NCI-H226 (cell line): ENCODE data around the gene ASCC1.
"Not testable (repeated sequence)": the region's sequence is repeated elsewhere in the genome, so short reads cannot be mapped to it uniquely, and the experiment has no call there.

Experiments used
- DNase-seq: peaks from one replicate; pipeline ENCODE4 v3.0.0-alpha.2; 2015

ASCC1 gene

DNA sequence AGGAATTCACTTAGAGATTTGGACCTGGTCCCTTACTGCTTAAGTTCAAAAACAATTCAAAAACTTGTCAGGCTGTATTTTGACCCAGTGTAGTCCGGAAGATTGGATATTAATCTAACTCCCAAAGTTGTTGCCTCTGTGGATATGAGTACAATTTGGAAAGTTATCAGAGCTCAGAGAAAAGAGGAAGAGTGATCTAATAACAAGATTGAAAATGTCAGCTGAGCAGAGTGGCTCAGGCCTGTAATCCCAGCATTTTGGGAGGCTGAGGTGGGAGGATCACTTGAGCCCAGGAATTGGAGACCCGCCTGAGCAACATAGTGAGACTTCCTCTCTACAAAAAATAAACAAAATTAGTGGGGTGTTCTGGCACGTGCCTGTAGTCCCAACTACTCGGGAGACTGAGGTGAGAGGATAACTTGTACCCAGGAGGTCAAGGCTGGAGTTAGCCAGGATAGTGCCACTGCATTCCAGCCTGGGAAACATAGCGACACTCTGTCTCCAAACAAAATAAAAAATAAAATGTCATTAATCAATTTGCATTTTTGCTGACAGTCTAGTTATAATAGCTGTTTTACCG, 3.2 kb upstream of the ASCC1 start:
- no peak for DNase-seq

DNA sequence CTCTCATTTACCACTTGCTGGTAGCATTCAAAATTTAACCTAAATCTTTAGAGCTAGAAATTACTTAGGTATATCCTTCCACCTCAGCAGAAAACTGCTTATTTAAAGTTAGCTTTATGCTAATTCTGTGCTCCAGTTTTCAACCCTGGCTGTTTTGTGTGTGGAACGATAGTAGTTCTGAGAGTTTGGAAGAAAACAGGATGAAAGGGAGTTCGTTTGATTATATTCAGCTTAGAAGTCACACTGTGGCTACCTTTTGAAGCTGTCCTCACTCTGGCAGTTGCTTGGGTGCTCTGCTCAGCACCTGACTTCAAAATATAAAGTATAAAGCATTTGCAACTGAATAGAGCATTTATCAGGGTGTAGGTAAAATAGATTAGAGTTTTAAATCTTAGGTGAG, 2.6 kb upstream of the ASCC1 start:
- no peak for DNase-seq

DNA sequence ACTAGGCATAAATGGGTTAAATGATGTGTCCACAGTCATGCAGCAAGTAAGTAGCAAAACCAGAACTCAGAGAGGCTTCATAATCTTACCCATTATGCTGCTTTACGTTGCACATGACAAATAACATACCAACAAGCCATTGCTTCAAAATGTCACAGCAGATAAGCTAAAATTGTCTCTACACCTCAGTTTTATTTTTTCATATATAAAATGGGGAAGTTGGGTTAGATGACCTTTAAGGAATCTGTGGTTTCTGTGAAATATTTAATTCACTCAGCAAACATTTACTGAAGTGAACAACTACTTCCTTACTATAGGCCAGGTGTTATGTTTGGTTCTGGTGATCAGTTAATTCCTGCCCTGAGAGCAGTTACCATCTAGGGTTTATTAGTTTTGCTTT, 2.2 kb upstream of the ASCC1 start:
- no peak for DNase-seq

DNA sequence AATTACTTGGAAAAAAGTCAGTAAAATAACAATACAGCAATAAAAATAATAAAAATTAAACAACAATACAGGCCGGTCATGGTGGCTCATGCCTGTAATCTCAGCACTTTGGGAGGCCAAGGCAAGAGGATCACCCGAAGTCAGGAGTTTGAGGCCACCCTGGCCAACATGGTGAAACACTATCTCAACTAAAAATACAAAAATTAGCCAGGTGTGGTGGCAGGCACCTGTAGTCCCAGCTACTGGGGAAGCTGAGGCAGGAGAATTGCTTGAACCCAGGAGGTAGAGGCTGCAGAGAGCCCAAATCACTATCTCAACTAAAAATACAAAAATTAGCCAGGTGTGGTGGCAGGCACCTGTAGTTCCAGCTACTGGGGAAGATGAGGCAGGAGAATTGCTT, 4.2 kb downstream of the ASCC1 start:
- not testable (repeated sequence) for DNase-seq

DNA sequence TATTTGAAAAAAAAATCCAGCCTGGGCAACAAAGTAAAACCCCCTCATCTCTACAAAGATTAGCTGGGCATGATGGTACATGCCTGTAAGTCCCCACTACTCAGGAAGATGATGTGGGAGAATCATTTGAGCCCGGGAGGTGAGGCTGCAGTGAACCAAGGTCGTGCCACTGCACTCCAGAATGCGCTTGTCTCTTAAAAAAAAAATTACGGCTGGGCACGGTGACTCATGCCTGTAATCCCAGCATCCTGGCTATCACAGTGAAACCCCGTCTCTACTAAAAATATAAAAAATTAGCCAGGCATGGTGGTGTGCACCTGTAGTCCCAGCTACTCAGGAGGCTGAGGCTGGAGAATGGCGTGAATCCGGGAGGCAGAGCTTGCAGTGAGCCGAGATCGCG, 4.7 kb downstream of the ASCC1 start:
- DNase-seq: not testable (repeated sequence)

DNA sequence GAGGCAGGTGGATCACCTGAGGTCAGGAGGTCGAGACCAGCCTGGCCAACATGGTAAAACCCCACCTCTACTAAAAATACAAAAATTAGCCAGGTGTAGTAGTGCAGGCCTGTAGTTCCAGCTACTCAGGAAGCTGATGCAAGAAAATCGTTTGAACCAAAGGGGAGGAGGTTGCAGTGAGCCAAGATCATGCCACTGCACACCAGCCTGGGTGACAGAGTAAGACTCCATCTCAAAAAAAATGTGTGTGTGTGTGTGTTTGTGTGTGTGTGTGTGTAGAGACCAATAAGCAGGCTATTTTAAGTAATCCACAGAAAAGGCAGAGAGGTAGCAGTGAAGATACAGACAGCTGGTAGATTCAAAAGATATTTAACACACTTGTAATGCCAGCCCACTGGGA, 7.5 kb downstream of the ASCC1 start:
- DNase-seq: not testable (repeated sequence)

DNA sequence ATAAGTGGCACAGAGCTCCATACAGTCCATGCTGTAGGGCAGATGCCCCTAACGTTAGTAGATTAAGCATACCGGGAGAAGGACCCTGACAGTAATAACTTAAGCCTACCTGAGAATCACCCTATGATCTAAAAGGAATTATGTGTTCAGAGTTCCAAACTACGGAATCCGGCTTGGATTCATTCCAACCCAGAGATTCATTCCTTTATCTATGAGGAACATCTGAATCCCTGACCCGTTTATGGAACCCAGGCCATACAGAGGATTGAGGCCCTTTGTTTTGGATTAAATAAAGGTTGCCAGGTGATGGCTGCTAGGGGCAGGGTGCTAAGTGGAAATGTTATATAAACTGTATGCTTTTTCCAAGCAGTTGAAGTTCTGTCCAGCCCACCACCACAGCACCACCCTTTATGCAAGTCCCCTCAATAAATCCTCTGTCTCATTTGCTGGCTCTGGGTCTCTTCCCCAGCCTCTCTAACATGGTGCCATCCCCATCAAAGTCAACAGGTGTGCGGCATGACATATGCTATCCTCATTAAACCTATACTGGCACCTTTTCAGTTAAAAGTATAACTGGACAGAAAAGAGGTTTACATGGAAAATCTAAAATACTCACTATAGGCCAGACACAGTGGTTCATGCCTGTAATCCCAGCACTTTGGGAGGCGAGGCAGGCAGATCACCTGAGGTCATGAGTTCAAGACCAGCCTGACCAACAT, 9.4 kb downstream of the ASCC1 start:
- DNase-seq: no peak

DNA sequence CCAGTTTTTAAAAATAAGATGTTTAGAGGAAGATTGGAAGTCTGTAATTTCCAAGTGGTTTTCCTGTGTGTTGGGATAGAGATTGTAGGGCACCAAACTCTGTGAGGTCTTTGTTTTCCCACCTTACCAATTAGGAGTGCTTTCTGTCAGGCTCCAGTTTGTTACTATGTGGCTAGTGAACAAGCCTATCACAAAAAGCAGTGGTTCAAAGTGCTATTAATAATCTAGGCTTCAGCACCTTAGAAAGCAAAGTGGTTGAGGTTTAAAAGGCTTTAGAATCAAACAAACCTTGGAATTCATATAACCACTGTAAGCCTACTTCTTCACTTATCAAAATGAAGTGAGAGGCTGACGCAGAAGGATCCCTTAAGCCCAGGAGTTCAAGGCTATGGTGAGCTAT, 11.4 kb downstream of the ASCC1 start:
- DNase-seq: no peak

DNA sequence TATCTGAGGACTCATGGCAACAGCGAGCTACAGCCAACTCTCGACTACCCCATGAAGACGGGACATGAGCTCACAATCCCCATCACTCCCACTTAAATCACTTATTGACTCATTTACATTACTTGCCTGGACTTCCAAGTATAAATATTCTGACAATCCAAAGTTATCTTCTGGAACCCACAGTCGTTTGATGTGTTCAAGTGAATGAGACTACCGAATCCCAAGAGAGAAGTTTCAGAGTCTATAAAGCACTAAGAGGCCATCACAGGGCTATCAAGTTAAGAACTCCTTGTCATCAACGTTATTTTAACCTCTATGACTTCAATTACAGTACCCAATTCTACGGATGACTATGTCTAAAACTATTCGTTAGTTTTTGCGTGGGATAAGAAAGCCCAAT, 11.8 kb downstream of the ASCC1 start:
- no peak for DNase-seq

DNA sequence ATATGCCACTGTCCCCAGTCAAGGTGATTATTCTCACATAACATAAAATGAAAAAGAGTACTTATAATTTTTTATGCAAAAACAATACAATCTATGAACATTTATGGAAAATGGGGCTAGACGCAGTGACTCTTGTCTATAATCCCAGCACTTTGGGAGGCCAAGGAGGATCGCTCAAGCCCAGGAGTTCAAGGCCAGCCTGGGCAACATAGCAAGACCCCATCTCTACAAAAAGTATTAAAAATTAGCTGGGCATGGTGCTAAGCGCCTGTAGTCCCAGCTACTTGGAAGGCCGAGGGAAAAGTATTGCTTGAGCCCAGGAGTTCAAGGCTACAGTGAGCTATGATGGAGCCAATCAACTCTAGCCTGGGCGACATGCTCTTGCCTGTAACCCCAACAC, 14.8 kb downstream of the ASCC1 start:
- no peak for DNase-seq

DNA sequence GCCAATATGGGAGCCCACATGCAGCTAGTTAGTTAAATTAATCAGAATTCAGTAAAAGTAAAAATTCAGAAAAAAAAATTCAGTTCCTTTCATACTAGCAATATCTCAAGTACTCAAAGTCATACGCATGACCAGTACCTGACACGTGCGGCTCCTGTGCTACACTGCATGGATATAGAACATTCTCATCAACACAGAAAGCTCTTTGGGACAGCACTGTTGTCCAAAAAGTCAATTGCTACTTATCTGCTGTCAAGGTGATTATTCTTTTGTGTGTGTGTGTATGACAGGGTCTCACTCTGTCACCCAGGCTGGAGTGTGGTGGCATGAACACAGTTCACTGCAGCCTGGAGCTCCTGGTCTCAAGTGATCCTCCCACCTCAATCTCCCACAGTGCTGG, 15.2 kb downstream of the ASCC1 start:
- no peak for DNase-seq

DNA sequence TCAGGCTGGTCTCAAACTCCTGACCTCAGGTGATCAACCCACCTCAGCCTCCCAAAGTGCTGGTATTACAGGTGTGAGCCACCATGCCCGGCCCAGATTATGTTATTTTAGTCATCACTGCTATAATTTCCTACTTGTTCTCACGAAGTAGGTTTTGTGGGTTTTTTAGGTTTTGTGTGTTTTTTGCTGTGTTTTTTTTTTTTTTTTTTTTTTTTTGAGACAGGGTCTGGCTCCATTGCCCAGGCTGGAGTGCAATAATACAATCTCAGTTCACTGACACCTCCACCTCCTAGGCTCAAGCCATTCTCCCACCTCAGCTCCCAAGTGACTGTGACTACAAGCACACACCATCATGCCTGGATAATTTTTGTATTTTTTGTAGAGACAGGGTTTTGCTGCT, 21.1 kb downstream of the ASCC1 start:
- no peak for DNase-seq

DNA sequence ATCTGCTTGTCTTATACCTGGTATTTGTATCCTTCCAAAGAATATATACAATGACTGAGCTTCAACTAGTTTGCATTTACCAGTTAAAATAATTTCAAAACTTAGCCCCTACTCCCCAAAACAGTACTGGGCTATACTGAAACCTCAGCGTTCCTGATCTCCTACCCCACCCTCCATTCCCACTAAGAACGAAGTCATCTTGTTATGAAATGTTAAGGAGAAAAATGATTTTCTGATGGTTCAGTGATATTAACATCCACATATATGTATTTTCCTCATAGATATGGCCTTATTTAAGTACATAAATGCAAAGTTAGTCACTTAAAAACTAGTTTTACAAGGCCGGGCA, 29.1 kb downstream of the ASCC1 start:
- no peak for DNase-seq

DNA sequence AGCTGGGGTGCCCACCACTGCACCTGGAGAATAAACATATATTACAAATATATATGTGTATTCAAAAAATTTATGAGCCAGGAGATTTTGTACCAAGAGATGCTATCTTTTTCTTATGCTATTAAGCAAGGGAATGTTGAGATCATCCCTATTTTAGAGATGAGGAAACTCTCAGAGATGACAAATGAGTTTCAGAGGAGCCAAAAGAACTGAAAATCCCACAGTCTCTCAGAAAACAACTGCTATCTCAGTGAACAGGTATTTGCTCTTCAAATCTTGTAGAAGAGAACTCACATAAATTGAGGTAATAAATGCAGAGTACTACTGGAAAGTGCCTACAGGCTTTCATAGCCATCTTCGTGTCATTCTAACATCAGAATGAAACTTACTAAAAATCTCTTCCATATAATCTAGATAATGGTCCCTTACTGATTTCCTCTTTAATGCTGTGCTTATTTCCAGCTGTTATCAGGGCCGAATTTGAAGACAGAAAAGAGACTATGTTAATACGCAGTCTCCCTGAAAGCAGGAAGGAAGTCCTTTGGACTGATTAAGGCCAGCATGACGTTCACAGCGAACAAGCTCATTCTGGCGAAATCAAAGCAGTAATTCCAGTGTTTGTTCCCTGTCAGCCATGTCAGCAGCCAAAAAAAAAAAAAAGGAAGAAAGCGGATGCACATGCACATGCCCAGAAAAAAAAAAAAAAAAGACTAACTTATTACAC, 29.7 kb downstream of the ASCC1 start:
- DNase-seq: peak; percentile 37

DNA sequence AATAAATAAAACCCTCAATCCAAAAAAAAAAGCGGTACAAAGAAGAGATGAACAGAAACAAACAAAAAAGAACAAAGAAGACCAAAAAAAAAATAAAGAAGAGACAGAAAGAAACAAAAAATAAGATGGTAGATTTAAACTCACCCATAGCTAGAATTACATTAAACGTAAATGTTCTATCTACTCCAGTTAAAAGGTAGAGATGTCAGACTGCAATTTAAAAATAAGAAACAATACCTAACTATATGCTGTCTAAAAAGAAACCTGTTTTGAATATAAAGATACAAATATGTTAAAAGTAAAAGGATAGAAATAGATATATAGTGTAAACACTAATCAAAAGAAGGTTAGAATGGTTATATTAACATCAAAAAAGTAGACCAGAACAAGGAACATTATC, 31.9 kb downstream of the ASCC1 start:
- DNase-seq: no peak

DNA sequence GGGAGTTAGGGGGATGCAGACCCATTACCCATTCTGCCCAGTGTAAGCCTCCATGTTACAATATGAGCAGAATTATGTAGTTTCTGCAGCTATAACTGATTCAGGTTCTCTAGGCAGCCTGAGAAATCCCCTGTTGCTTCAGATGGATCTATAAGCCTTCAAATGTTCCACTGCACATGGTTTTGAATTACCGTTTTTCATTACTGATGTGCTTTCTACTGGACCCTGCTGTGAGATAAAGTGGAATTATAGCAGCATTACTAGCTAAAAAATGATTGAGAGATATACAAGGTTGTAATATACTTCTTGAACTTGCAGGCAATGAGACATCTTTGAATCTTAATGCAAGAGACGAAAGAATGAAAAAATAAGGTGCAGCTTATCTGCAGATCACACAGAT, 38.6 kb downstream of the ASCC1 start:
- DNase-seq: no peak

DNA sequence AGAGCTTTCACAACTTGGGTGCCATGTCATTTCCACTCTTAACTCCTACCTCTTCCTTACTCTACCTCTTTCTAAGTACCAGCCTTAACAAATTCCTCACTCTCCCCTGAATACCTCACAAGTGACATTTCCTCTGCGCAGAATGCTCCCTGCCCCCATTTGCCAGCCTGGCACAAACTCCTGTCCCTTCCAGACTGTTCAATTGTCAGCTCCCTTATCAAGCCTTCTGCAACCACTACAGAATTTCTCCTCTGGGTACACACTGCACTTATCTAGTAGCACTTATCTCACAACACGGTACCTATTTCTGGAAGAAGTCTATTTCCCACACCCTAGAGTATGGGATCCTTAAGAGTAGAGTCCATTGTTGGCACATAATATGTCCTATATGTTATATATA, 39.4 kb downstream of the ASCC1 start:
- DNase-seq: no peak

DNA sequence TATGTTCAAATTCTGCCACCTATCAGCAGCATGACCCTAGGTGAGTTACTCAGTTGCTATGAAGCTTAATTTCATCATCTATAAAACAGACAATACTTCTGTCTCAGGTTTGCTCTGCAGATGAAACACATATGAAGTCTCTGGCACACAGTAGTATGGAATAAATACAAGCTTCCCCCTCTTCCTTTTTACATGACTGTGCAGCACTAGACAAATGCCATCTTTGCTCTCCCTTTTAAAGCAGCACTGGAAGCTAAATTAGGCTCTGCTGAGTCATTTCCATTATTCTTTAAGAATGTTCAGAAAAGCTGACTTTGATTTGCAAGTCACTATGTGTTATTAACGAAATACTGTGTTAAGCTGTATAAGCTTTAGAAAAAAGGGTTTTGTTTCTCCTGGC, 40.9 kb downstream of the ASCC1 start:
- DNase-seq: no peak

DNA sequence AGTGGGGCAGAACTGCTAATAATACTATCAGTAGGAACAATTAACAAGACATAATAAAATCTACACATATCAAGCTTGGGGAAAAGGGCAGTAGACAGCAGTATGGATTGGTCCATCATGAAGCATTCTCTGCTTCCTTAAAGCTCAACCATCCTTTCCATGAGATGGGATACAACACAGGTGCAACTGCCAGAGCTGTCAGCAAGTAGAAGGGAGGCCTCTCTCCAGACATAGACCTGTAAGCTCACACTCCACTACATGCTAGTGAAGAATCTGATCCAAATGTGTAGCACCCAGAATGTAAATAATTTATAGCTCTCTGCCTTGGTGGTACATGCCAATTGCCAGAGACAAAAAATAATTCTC, 41.8 kb downstream of the ASCC1 start:
- no peak for DNase-seq

DNA sequence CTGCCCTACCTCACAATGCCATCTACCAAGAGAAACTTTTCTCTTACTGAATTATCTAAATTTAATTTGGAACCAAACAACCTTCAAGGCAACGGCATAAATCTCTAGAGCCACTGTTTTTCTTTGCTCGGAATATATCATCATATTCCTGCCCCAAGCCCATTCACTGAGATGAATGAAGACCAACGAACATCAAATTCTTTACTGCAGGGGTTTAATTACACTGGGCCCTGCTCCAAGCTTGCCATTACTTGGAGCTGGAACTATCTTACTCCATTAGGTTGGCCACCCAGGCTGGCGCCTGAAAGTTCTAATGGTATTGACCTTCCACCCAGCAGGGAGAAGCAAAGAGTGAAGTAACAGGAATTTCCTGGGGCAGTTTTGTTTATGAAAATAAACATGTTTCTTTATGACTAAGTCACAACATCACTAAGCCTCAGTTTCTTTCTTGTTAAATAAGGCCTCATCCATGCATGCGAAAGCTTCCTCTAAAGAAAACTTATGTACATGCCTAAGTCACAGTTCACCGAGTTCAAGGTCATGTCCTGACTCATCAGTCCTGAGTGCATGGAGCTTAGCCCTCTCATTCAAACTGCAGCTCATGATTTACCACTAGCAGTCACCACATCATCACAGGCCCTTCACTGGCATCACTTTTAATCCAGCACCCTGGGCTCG, 42.3 kb downstream of the ASCC1 start:
- DNase-seq: no peak

DNA sequence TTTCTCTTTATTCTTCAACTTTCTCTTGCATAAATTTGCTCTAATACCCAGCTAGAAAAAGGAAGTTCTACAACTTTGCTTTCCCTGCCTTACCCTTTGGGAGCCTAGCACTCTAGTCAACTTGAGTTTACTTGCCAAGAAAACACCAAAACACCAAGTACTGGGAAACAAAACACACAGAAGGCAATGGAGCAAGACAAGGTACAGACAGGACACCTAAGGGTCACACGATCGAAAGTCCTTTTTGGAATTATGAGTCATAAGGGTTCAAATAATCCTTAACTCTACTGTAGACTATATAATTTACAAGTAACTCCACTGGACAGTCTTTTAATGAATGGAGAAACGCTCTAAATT, 42.8 kb downstream of the ASCC1 start:
- DNase-seq: no peak

DNA sequence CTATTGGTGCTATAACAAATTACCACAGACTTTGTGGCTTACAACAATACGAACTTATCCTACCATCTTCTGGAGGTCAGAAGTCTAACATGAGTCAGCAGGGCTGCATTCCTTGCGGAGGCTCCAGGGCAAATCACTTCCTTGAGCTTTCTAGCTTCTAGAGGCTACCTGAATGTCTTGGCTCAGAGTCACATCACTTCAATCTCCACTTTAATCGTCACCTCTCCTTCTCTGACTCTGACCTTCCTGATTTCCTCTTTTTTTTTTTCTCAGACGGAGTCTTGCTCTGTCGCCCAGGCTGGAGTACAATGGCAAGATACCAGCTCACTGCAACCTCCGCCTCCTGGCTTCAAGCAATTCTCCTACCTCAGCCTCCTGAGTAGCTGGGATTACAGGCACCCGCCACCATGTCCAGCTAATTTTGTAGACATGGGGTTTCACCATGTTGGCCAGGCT, 44.9 kb downstream of the ASCC1 start:
- peak; percentile 81 for DNase-seq

DNA sequence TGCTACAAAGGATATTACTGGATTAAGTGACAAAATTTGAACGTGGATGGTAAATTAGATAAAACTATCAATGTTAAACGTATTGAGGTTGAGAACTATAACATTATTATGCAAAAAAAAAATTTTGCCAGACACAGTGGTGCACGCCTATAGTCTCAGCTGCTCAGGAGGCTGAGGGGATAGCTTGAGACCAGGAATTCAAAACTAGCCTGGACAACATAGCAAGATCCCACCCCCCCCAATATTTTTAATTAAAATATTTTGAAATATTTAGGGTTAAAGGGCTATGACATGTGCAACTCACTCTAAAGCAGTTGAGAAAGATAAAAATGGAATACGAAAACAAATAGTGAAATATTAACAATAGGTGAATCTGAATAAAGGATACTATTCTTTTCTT, 45.3 kb downstream of the ASCC1 start:
- DNase-seq: no peak

DNA sequence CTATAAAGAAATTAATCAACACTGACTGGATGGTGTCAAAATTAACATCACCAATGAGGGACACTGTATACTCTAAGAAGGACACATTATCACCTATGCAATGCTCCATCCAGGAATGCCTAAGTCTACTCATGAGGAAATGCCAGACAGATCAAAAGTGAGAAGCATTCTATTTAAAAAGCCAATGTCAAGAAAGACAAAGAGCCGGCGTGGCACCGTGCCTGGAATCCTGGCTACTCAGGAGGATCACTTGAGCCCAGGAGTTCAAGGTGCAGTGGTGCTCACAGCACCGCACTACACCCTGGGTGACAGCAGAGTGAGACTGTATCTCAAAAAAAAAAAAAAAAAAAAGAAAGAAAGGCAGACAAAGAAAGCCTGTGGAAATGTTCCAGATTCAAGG, 45.8 kb downstream of the ASCC1 start:
- peak; percentile 22 for DNase-seq
